Uterus (tissue), 2 donors: ENCODE measurements around the gene FBXO7.

Experiments used
- POLR2A ChIP-seq, 2 donors: fragments of 450-650 bp; IDR thresholded peaks; one replicate each; pipeline ENCODE4 v1.6.1; 2016; ENCODE audit warnings: antibody characterized with exemption in 2 of 2, mild to moderate bottlenecking in 1 of 2, moderate library complexity in 1 of 2
- TF ChIP-seq, protein P1 (sequence below), 4 experiments: fragments of 200-600 bp in 2 of 4; fragments of 450-650 bp in 2 of 4; sonication (generic) in 2 of 4; IDR thresholded peaks; one replicate each; pipeline ENCODE4 v1.5.1; 2016 to 2019; ENCODE audit warnings: antibody characterized with exemption in 4 of 4, mild to moderate bottlenecking in 2 of 4, moderate library complexity in 1 of 4

DNA sequence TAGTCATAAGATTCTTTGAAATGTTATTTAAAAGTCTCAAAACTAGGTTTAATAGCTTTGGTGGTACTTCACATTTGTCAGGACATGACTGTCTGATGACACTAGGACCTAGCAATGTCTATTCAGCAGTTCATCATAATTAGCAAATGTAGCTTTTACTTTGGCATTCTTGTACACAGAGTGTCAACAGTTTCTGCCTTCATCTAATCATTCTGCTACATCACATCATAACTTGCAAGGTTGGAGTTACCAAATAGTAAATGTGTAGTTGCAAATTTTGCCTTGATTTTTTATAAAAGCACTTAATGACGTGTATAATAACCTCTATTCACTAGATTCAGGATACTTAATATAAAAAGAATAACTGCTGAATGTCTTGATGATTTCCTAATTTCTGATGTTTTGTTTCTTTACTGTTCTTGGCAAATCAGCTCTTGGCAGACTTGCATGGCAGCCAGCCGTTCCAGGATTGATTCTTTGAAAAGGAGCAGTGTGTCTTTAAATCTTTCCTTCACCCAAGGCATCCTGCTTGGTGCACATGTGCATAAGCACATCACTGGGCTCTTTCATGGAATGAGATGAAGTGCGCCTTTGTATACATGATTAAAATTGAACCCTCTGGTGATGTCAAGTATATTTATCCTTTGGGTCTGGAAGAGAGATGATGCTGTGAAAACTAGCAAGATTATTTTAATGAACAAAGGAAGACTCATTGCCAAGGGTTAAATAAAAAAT is 12.2 kb downstream of the FBXO7 start:
- TF ChIP-seq, protein P1, sequence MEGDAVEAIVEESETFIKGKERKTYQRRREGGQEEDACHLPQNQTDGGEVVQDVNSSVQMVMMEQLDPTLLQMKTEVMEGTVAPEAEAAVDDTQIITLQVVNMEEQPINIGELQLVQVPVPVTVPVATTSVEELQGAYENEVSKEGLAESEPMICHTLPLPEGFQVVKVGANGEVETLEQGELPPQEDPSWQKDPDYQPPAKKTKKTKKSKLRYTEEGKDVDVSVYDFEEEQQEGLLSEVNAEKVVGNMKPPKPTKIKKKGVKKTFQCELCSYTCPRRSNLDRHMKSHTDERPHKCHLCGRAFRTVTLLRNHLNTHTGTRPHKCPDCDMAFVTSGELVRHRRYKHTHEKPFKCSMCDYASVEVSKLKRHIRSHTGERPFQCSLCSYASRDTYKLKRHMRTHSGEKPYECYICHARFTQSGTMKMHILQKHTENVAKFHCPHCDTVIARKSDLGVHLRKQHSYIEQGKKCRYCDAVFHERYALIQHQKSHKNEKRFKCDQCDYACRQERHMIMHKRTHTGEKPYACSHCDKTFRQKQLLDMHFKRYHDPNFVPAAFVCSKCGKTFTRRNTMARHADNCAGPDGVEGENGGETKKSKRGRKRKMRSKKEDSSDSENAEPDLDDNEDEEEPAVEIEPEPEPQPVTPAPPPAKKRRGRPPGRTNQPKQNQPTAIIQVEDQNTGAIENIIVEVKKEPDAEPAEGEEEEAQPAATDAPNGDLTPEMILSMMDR (IDR thresholded peaks at IDR 0.05), result no peak
- no peak for TF ChIP-seq POLR2A (IDR thresholded peaks at IDR 0.05)
